Urothelium cell line (cell line): ENCODE results near the gene OR51D1.
A peak's percentile ranks its signal among the peaks of the same experiment; 100 is the strongest.

Source experiments
- DNase-seq: peaks from one replicate; pipeline ENCODE4 v3.0.0; 2011; ENCODE audit warnings: low spot score, mixed read lengths
- FAIRE-seq: peaks from 2 replicates; lab custom pipeline; 2011; peaks lifted over from hg19 to GRCh38; lab: Jason Lieb, UNC

OR51D1 gene

GRCh38 chr11:4636962-4637661 is at the start of gene OR51D1:
Gene OR51D1, plus strand, starts transcription at chr11:4637477. Its CDS starts 2,314 bp downstream, at chr11:4639791.
- DNase-seq (peak; percentile 82), FAIRE-seq (no peak)

GRCh38 chr11:4589017-4589416 is 48.3 kb upstream of the OR51D1 start:
- DNase-seq = no peak
- FAIRE-seq = no peak

GRCh38 chr11:4593739-4594138 is 43.5 kb upstream of the OR51D1 start, which contains the start of gene OR52I1:
Gene OR52I1, plus strand, starts transcription at chr11:4594039. Its CDS starts 0 bp downstream, at chr11:4594039.
- FAIRE-seq (no peak), DNase-seq (no peak)

GRCh38 chr11:4605057-4605456 is 32.2 kb upstream of the OR51D1 start:
- no peak for FAIRE-seq
- no peak for DNase-seq

GRCh38 chr11:4606231-4607015 is 30.9 kb upstream of the OR51D1 start:
- FAIRE-seq = no peak
- DNase-seq = no peak

- FAIRE-seq = peak; percentile 5
- DNase-seq = no peak
Measured at GRCh38 chr11:4607096-4607495, 30.2 kb upstream of the OR51D1 start.

GRCh38 chr11:4607781-4608666 is 29.3 kb upstream of the OR51D1 start, which contains the start of gene TRIM68:
Gene TRIM68, minus strand, starts transcription at chr11:4608231. Its CDS starts 2,727 bp downstream, at chr11:4605504.
- peak; percentile 98 for DNase-seq
- FAIRE-seq = no peak

- DNase-seq (no peak), FAIRE-seq (no peak)
Measured at GRCh38 chr11:4610258-4610935, 26.9 kb upstream of the OR51D1 start.

GRCh38 chr11:4611986-4612385 is 25.3 kb upstream of the OR51D1 start:
- DNase-seq (no peak), FAIRE-seq (no peak)

- DNase-seq = no peak
- FAIRE-seq = no peak
Measured at GRCh38 chr11:4615856-4616444, 21.3 kb upstream of the OR51D1 start.

GRCh38 chr11:4619514-4619913 is 17.8 kb upstream of the OR51D1 start:
- FAIRE-seq (no peak), DNase-seq (no peak)

- DNase-seq (peak; percentile 55), FAIRE-seq (no peak)
Measured at GRCh38 chr11:4626207-4627099, 10.8 kb upstream of the OR51D1 start.

- no peak for DNase-seq
- FAIRE-seq = no peak
Measured at GRCh38 chr11:4636136-4636535, 1.1 kb upstream of the OR51D1 start.

- FAIRE-seq = no peak
- no peak for DNase-seq
Measured at GRCh38 chr11:4637662-4638047, 378 bp downstream of the OR51D1 start.

- no peak for DNase-seq
- FAIRE-seq = peak; percentile 71
Measured at GRCh38 chr11:4639931-4640330, 2.7 kb downstream of the OR51D1 start.

GRCh38 chr11:4641501-4641900 is 4.2 kb downstream of the OR51D1 start:
- FAIRE-seq (peak; percentile 76), DNase-seq (peak; percentile 20)

- FAIRE-seq (no peak), DNase-seq (no peak)
Measured at GRCh38 chr11:4642043-4642442, 4.8 kb downstream of the OR51D1 start.

- DNase-seq (no peak), FAIRE-seq (no peak)
Measured at GRCh38 chr11:4643076-4643475, 5.8 kb downstream of the OR51D1 start.

GRCh38 chr11:4643682-4644081 is 6.4 kb downstream of the OR51D1 start, which contains the start of gene OR51E1:
Gene OR51E1, plus strand, starts transcription at chr11:4643982. Its CDS starts 8,545 bp downstream, at chr11:4652527.
- no peak for DNase-seq
- FAIRE-seq = no peak
